HuH-7 (cell line): ENCODE results near the gene ATP6AP1.

Experiments used
- DNase-seq: peaks from one replicate; pipeline ENCODE4 v3.0.0; 2011; ENCODE audit warnings: low spot score

The ATP6AP1 gene

DNA sequence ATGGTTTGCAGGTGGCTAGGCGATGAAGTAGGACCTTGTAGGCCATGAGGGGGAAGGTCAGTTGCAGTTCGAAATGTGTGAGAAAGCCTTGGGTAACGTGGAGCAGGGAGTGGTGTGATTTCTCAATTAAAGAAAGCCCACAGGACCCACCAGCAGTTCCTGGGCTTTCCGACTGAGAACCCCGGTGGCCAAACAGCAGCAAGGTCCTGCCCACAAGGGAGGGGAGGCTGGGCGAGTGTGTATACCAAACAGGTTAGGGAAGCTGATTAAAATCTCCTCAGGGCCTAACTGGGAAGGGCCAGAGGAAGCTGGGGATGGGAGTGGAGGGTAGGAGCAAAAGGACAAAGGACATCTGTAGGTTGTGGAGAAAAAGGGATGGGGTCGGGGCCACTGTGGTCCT, 2.4 kb downstream of the ATP6AP1 start:
- DNase-seq = no peak

DNA sequence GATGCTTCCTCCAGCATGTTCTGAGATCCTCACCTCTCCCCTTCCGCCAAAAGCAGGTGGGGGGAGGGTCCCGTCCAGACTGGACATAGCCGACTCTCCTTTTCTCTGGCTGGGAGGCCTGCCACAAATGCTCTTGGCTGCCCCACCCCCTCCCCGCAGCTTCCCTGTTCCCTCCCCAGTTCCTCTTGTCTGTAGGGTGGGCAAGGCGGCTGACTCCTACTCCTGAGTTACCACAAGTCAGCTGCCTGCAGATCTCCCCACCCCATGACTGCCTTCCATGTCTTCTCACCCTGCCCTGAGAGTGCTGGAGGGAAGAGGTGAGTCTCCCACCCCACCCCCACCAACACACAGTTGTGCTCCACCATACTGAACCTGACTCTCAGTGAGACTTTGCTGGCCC, 2.9 kb downstream of the ATP6AP1 start:
- no peak for DNase-seq

DNA sequence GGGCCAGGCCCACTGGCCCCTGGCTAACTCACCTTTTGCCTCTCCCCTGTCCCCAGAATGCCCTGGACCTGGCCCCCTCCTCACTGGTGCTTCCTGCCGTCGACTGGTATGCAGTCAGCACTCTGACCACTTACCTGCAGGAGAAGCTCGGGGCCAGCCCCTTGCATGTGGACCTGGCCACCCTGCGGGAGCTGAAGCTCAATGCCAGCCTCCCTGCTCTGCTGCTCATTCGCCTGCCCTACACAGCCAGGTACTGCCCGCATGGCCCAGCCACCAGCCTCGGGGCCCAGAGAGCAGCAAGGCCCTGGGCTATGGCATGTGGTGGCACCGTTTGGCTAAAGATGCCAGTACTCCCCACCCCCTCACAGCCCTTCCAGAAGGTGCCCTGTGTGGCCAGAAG, 3.7 kb downstream of the ATP6AP1 start:
- DNase-seq = no peak

DNA sequence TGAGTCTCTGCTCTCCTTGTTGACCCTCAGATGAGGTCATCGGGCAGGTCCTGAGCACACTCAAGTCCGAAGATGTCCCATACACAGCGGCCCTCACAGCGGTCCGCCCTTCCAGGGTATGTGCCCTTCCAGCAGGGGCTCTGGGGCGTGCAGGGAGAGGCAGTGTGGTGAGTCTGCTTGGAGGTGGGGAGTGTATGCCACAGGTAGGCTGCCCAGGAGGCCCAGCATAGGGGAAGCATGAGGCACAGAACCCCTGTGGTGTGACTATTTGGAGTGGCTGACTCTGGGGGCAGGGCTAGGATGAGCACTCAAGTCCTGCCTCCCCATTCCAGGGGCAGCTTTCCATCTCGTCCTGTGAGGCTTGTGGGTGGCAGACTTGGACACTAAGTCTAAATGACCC, 5.1 kb downstream of the ATP6AP1 start:
- no peak for DNase-seq

DNA sequence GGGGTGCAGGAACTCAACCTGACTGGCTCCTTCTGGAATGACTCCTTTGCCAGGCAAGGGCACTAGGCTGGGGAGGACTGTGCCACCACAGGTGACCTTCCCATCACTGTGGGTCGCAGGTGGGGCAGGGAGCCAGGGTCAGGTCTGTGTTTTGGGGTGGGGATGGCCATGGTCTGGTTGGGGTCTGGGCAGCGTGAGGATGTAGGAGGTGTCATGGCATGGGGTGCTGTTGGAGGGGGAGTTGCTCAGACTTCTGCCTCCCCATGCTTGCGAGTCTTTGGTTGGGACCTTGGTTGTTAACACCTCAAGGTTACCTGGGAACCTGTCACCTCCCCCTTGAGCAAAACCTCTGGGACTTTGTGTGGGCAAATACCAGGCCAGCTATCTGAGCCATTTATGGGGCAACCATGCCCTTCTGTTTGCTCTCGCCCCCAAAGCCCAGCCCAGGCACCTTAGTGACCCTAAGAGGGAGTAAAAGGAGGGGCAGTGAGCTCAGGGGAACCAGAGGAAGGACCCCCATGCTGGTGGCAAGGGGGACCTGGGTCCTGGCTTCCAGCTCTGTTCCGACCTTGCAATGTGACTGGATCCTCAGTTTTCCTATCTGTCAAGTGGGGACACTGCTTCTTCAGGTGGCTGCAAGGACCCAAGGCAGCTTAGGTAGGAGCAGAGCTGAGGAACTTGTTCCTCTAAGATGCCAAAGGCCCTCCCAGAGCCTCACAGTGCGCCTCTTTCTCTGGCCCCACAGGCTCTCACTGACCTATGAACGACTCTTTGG, 6.1 kb downstream of the ATP6AP1 start:
- DNase-seq = no peak

DNA sequence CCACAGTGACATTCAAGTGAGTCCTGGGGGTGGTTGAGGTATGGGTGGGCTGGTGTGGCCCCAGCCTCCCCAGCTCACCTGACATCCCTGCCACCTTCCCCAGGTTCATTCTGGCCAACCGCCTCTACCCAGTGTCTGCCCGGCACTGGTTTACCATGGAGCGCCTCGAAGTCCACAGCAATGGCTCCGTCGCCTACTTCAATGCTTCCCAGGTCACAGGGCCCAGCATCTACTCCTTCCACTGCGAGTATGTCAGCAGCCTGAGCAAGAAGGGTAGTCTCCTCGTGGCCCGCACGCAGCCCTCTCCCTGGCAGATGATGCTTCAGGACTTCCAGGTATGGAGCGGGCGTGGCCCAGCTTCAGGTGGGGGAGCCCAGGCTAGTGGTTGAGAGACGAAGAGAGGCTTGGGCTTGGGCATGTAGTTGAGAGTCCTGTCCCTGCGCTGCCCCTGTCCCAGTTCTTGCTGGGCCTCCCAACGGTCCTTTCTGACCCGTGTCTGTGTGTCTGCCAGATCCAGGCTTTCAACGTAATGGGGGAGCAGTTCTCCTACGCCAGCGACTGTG, 6.8 kb downstream of the ATP6AP1 start:
- no peak for DNase-seq

DNA sequence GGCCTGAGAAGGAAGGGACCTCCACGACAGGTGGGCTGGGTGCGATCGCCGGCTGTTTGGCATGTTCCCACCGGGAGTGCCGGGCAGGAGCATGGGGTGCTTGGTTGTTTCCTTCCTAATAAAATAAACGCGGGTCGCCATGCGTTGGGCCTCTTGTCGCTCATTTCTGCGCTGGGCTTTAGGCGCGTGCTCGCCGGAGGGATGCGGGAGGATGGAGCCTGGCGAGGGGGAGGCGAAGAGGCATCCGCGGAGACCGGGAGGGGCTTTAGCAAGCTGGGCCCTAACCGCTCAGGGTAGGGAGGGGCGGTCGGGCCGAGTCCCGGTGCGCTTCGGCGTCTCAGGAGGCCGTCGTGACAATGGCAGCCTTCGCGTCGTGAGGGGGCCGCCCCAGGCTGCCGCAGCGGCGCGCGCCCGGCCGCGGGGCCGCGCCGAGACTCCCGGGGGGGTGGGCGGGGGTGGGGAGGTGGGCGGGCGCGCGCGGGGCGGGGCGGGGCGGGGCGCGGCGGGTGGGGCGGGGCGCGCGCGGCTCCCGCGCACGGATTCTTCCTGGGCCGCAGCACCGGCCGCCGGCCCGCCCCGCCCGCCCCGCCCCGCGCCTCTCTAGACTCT, 8.0 kb downstream of the ATP6AP1 start:
- DNase-seq = peak; percentile 71

DNA sequence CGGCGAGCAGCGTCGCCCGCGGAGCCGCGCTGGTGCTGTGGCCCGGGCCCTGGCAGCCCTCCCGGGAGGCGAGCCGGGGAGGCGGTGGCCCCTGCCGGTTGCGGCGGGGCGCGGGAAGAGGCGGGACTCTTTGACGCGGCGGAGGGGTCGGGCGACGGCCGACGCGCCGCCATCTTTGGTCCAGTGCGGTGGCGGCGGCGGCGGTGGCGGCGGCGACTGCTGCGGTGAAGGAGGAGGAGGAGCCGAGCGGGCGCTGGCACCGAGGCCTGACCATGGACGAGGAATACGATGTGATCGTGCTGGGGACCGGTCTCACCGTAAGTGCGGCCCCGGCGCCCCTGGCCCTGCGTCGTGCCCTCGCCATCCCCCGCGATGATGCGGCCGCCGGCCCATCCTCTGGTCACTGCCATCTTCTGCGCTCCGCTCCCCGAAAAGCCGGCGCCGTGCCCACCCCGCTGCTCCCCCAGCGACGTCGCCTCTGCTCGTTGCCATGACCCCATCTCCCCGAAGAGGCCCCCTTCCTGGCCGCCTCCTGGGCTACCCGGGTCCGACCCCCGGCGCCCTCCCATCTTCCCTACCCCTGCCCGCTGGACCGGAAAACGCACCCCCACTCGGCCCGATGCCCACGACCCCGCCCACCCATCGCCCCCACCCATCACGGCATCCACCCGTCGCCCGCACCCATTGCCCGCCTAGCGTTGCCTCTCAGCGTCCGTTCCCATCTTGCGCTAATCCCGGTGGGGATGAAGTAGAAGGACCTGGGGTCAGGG, 8.7 kb downstream of the ATP6AP1 start, which contains the start of gene GDI1:
Gene GDI1 (plus strand): TSS at position 172 of the 770 bp plus-strand sequence. CDS start 101 bp downstream, at position 273.
- DNase-seq = peak; percentile 66

DNA sequence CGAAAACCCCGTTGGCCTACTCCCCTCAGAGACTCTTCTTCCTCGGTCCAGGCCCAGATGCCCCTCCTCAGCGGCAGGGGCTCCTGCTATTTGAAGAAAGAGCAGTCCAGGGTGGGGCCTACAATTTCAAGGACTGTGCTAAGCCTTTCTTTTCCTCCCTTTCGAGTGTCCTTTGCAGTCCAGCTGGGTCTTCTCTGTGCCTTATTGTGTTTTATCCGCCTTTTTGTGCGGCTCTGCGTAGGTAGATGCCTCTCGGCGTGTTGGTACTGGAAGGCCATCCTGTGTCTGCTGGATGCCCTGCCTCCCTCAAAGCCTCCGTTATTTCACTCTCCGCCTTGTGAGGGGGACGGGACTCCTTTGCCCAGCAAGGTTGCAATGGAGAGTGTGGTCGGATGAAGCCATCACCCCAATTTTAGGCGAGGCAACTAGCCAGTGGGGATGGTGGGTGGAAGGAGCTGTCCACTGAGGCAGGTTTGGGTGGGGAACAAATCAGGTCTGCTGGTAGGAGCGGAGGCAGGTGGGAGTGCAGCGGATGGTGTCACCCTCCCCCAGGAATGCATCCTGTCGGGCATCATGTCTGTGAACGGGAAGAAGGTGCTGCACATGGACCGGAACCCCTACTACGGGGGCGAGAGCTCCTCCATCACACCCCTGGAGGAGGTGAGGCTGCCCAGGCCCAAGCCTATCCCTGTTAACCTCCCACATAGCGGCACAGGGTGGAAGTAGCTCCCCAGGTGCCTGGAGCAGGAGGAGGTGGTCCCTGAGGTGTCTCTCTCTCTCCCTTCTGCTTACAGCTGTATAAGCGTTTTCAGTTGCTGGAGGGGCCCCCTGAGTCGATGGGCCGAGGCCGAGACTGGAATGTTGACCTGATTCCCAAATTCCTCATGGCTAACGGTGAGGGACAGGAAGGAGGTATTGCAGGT, 9.8 kb downstream of the ATP6AP1 start:
- no peak for DNase-seq

DNA sequence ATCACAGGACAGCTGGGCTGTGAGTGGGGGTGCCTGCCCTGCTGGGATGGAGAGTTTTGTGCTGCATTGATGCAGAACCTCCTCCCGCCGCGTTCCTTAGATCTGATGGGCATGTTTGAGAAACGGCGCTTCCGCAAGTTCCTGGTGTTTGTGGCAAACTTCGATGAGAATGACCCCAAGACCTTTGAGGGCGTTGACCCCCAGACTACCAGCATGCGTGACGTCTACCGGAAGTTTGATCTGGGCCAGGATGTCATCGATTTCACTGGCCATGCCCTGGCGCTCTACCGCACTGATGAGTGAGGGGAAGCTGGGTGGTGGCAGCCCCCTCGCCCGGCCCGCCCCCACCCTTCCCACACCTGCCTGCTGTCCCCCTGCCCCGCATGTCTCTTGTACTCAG, 11.4 kb downstream of the ATP6AP1 start:
- DNase-seq = no peak

DNA sequence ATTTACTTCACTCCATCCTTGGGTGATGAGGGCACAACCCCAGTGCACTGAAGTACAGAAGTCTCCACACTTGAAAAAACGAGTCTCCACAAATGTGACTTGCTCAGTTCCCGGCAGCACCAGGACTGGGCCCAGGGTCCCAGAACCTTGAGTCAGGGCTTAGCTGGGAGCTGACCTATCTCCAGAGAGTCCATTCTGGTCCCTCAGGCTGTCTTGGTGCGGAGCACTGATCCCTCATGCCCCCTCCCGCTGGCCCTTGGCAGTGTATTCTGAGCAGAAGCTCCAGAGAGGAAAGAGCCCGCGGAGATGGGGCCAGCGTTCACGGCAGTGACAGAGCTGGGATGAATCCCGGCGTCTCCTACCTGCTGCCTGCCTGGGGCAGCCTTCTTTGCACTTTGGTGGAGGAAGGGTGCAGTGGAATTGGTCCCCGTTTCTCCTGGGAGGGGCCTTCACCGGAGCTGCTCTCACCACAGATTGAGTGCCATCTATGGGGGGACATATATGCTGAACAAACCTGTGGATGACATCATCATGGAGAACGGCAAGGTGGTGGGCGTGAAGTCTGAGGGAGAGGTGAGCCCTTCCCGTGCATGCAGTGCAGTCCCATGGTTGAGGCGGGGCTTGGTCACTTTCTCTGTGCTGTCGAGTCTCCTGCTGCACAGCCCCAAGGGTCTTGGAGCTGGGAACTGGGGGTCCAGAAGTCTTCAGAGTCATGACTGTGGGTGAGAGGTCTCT, 12.3 kb downstream of the ATP6AP1 start:
- DNase-seq = no peak

DNA sequence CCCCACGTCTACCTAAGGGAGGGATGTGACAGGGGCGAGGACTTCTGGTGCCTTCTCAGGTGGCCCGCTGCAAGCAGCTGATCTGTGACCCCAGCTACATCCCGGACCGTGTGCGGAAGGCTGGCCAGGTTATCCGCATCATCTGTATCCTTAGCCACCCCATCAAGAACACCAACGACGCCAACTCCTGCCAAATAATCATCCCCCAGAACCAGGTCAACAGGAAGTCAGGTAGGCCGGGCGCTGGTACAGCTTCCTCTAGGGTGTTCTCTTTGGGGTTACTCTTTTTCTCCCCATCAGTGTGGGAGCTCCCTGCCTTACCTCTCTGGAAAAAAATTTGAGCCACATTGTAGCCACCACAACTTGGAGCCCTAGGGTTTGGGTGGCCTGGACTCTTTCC, 13.1 kb downstream of the ATP6AP1 start:
- DNase-seq = no peak

DNA sequence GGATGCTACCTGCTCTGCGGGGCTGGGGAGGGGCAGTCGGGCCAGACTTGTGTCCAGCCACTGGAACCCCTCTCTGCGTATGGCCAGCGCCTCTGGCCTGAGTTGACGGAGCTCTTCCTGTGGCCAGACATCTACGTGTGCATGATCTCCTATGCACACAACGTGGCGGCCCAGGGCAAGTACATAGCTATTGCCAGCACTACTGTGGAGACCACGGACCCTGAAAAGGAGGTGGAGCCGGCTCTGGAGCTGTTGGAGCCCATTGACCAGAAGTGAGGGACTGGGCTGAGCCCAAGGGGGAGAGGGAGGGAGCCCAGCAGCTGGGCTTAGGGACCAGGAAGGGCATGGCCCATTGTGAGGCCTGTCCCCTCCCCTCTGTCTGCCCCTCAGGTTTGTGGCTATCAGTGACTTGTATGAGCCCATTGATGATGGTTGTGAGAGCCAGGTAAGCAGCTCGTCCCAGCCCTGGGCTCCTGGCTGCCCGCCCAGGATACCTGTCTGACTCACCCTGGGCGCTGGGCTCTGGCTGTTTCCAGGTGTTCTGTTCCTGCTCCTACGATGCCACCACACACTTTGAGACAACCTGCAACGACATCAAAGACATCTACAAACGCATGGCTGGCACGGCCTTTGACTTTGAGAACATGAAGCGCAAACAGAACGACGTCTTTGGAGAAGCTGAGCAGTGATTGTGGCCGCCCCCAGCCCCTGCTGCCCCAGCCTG, 13.7 kb downstream of the ATP6AP1 start:
- no peak for DNase-seq

DNA sequence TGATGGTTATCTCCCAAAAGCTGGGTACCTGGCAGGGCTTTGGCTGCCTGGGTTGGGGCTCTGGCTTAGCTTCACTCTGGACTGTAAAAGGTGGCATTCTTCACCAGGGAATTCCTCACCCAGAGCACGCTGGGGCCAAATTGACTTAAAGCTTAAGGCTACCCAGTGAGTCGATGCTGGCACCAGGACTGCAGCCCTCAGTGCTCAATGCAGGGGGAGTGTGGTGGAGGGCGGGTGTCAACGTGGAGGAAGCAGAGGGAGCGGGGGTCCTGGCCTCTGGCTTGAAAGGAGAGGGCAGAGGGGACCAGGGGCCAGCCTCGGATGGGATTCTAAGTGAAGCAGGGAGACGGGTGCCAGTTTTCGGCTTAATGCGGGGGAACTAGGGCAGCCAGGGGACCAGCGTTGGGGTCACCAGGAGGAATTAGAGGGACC, 15.0 kb downstream of the ATP6AP1 start:
- DNase-seq = no peak

DNA sequence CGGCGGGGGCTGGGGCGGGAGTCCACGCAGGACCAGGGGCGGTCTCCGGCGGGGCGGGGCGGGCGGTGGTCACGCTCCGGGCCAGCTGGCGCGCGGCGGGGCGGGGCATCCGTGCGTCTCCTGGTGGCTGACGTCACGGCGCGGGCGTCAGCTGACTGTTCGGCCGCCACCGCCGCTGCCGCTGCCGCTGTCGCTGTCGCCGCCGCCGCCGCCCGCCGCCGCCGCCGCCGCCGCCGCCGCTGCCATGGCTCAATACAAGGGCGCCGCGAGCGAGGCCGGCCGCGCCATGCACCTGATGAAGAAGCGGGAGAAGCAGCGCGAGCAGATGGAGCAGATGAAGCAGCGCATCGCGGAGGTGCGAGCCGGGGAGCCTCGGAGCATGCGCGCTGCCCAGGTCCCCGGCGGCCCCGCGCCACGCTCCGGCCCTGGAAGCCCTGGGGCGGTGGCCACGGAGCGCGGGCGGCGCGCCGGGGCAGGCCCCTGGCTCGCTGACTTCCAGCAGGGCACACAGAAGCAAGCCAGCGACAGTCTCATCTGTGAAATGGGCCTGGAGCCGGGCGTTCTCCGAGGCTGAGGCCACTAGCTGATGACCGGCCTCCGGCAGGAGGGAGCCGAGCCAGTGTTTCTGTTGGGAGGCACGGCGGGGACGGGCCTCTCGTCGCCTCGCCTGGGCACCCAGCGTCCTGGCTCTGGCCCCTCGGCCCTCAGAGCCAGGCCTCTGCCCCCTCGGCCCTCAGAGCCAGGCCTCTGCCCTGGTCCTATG, 15.7 kb downstream of the ATP6AP1 start, which contains the start of gene FAM50A:
Gene FAM50A (plus strand): TSS at position 150 of the 763 bp plus-strand sequence. CDS start 95 bp downstream, at position 245.
- DNase-seq = peak; percentile 81

DNA sequence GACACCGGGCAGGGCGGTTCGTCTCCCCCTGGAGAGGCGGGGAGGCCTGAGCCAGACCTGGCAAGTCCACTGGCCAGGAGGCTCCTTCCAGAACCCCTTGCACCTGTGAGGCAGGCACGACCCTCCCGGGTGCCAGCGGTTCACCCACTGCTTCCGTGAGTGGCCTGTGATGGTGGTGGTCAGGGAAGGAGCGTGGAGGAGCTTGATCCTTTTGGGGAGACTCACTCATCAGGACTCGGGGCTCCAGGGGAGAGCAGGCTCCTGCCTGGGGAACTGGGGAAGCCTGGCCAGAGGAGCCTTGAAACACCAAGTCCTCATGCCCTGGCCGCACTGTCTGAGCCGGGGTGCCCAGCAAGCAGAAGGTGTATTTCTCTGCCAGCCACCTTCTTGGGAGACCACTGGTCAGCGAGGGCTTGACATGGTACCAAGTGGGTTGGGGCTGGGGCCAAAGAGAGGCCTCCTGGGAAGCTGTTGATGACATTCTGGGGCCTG, 16.3 kb downstream of the ATP6AP1 start:
- no peak for DNase-seq

DNA sequence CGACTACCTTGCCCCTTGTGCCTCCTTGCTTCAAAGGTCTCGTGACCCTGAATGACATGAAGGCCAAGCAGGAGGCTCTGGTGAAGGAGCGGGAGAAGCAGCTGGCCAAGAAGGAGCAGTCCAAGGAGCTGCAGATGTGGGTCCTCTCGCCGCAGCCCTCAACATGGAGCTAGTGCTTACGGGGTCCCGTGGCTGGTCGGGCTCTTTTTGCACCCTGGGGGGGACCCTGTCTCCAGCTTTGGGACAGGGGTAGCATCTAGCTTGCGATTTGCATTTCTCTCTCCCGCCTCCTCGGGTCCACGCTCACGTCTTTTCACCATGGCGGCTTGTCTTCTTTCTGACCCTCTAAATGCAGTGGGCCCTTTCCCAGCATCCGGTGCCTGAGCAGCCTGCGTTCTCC, 17.3 kb downstream of the ATP6AP1 start:
- DNase-seq = no peak

DNA sequence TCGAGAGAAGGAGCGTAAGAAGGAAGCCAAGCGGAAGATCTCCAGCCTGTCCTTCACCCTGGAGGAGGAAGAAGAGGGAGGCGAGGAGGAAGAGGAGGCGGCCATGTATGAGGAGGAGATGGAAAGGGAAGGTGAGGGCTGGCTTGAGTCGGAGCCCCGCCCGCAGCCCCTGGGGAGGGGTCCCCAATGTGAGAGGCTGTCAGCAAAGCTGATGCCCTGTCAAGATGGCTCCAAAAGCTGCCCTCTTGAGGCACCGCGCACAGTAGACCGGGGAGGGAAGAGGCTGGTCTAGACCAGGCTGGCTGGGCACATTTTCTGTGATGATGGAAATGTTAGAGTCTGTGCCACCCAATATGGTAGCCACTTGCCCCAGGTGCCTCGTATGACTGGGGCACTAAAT, 18.0 kb downstream of the ATP6AP1 start:
- DNase-seq = no peak

DNA sequence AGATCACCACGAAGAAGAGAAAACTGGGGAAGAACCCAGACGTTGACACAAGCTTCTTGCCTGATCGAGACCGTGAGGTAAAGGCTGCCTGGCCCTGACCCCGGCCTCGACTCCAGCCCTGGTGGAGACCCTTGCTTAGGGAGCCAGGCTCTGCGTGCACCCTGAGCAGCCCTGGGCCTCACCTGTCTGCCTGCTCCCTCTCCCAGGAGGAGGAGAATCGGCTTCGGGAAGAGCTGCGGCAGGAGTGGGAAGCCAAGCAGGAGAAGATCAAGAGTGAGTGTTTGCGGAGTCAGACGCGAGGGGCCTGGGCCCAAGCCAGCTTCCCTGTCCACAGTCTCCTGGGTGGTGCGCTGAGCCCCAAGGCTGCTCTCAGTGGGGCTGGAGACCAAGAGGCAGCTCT, 20.0 kb downstream of the ATP6AP1 start:
- DNase-seq = no peak
